NOMO-1 (cell line): ENCODE data around the gene PIK3C2B.
A peak's percentile ranks its signal among the peaks of the same experiment; 100 is the strongest.
"Not testable (repeated sequence)": the region's sequence is repeated elsewhere in the genome, so short reads cannot be mapped to it uniquely, and the experiment has no call there.

Experiments
- DNase-seq, 2 experiments: peaks; one replicate each; lab custom pipeline; 2025; ENCODE audit not compliant: unreplicated experiment in 2 of 2; lab: John Stamatoyannopoulos, UW

The PIK3C2B gene, protein sequence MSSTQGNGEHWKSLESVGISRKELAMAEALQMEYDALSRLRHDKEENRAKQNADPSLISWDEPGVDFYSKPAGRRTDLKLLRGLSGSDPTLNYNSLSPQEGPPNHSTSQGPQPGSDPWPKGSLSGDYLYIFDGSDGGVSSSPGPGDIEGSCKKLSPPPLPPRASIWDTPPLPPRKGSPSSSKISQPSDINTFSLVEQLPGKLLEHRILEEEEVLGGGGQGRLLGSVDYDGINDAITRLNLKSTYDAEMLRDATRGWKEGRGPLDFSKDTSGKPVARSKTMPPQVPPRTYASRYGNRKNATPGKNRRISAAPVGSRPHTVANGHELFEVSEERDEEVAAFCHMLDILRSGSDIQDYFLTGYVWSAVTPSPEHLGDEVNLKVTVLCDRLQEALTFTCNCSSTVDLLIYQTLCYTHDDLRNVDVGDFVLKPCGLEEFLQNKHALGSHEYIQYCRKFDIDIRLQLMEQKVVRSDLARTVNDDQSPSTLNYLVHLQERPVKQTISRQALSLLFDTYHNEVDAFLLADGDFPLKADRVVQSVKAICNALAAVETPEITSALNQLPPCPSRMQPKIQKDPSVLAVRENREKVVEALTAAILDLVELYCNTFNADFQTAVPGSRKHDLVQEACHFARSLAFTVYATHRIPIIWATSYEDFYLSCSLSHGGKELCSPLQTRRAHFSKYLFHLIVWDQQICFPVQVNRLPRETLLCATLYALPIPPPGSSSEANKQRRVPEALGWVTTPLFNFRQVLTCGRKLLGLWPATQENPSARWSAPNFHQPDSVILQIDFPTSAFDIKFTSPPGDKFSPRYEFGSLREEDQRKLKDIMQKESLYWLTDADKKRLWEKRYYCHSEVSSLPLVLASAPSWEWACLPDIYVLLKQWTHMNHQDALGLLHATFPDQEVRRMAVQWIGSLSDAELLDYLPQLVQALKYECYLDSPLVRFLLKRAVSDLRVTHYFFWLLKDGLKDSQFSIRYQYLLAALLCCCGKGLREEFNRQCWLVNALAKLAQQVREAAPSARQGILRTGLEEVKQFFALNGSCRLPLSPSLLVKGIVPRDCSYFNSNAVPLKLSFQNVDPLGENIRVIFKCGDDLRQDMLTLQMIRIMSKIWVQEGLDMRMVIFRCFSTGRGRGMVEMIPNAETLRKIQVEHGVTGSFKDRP (N-terminal part only)

DNA sequence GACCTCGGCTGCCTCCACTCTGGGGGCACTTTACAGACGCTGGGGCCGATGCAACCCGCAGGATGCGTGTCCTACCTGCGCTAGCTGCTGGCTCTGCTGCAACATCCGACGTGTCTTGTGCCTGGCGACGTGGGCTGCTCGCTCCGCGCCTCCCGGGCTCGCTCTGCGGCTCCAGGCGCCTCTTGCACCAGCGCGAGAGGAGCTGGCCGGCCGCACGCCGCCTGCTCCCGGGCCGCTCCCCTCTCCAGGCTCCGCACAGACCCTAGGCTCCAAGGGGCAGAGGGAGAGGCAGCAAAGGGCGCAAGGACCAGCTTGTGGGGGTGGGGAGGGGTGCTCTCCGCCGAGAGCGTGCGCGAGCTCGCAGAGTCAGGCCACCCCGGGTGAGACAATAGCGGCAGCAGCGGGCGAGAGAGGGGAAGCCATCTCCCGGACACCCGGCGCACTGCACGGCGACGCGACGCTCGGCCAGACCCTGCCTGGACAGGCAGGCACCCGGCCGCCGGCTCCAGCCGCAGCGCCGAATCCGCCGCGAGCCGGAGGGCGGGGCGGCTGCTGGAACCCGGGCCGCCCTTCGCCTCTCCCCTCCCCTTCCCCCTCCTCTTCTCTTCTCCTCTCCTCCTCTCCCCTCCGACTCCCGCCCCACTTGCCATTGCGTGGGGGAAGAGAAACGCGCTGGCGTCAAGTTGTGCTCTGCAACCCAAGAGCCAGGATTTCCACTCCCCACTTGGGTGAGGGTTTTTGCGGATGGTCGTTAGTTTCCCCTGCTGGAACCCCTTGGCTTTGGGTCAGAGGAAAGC lies at the start of gene PIK3C2B:
TSS of gene PIK3C2B (minus strand) at position 525 of the 797 bp plus-strand sequence. CDS start 25,003 bp downstream, outside the sequence.
- DNase-seq, result peak; percentile 68 to 79

- DNase-seq, result no peak
Observed at GRCh38 chr1:204544321-204544720, 49.7 kb upstream of the PIK3C2B start.

GRCh38 chr1:204541626-204542025 lies 47.0 kb upstream of the PIK3C2B start:
- no peak for DNase-seq

GRCh38 chr1:204532832-204533231 lies 38.2 kb upstream of the PIK3C2B start:
- DNase-seq, result no peak

- DNase-seq, result peak; percentile 59 to 90
Observed at GRCh38 chr1:204530932-204531331, 36.3 kb upstream of the PIK3C2B start.

- DNase-seq, result no peak
Observed at GRCh38 chr1:204529371-204529895, 34.8 kb upstream of the PIK3C2B start.

- no peak for DNase-seq
Observed at GRCh38 chr1:204528677-204529076, 34.1 kb upstream of the PIK3C2B start.

GRCh38 chr1:204528241-204528640 lies 33.6 kb upstream of the PIK3C2B start:
- DNase-seq, result no peak

- DNase-seq, result no peak
Observed at GRCh38 chr1:204524986-204525385, 30.4 kb upstream of the PIK3C2B start.

- DNase-seq, result no peak
Observed at GRCh38 chr1:204523605-204524215, 29.1 kb upstream of the PIK3C2B start.

GRCh38 chr1:204521941-204522521 lies 27.4 kb upstream of the PIK3C2B start:
- not testable (repeated sequence) for DNase-seq

GRCh38 chr1:204520834-204521709 lies 26.5 kb upstream of the PIK3C2B start:
- DNase-seq, result peak in 1 of 2 experiments; percentile 21

DNA sequence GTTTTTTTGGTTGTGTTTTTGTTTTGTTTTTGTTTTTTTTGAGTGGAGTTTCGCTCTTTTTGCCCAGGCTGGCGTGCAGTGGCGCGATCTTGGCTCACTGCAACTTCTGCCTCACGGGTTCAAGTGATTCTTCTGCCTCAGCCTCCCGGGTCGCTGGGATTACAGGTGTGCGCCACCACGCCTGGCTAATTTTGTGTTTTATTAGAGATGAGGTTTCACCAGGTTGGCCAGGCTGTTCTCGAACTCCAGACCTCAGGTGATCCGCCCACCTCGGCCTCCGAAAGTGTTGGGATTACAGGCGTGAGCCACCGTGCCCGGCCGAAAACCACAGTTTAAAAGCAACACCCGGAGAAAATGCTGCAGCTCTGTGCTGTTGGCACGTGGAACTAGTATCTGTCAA lies 22.8 kb upstream of the PIK3C2B start:
- DNase-seq, result not testable (repeated sequence)

DNA sequence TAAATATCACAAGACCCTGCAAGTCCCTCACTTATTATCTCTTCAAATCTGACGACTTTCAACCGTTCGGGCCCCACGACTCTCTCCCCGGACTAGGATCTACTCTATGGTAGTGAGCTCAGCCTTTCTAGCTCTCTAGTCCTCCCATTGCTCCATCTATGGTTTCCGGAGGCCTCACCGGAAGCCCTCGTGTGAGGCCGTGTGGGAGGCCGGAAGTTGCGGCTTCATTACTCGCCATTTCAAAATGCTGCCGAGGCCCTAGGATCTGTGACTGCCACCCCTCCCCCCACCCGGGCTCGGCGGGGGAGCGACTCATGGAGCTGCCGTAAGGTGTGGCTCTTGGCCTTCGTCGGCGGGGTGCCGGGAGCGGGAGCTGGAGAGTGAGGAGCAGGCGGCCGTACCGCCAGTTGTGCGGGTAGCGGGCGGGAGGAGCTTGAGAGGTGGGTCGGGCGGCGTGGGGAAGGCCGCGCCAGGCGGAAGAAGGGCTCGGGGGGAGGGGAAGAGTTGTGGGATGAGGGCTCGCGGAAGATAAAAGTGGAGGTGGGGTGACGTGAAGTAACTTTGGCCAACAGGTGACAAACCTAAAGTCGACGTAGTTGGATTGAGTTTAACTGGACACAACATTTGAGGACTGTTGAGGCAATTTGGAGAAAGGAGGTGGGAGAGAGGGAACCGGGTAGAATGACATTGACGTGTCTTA lies 21.7 kb upstream of the PIK3C2B start, which contains the start of gene MDM4:
TSS of gene MDM4 (plus strand) at position 227 of the 700 bp plus-strand sequence. CDS start 9,113 bp downstream, outside the sequence.
- DNase-seq, result peak; percentile 94 to 96

DNA sequence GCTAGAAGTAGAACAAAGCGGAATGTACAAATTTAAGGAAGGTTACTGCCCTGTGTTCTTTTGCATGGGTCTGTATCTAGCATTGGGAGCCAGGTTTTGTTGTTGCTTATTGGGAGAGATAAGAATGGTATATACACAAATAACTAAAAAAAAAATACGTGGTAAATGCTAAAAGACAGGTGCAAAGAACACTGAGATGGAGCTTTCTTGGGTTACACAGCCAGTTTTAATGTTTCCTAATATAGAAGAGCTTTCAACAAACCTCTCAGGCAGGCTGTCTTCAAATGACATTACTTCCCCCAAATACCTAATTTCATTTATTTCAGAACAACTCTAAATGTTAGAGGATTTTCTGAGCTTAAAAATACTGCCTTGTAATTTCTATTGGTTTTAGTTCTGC lies 20.2 kb upstream of the PIK3C2B start:
- no peak for DNase-seq

- DNase-seq, result peak; percentile 77 to 98
Observed at GRCh38 chr1:204513117-204513716, 18.6 kb upstream of the PIK3C2B start.

GRCh38 chr1:204511366-204511765 lies 16.8 kb upstream of the PIK3C2B start:
- no peak for DNase-seq
